Smooth muscle cell (in vitro differentiated cells): Measurements from ENCODE around the gene CDS1. TPM values are rescaled to one million over a fixed set of nuclear protein-coding genes. Genes with fewer than 3 reads are reported as not detected.

Experiments
- DNase-seq: peaks from one replicate; lab custom pipeline; 2025; ENCODE audit not compliant: unreplicated experiment; lab: John Stamatoyannopoulos, UW
- H2AFZ ChIP-seq: fragments of 200-600 bp; sonication (generic); 2 replicates; pipeline ENCODE4 v1.6.0; 2016; ENCODE audit warnings: antibody characterized with exemption, low read depth, mild to moderate bottlenecking
- H3F3A ChIP-seq: fragments of 200-600 bp; sonication (generic); 2 replicates; pipeline ENCODE4 v1.6.0; 2017; ENCODE audit warnings: antibody characterized with exemption, low read depth
- H3K27ac ChIP-seq: fragments of 200-600 bp; sonication (generic); 2 replicates; pipeline ENCODE4 v1.5.1; 2016; ENCODE audit warnings: low read depth, mild to moderate bottlenecking
- H3K27me3 ChIP-seq: fragments of 200-600 bp; sonication (generic); 2 replicates; pipeline ENCODE4 v1.6.1; 2016; ENCODE audit warnings: low read depth, mild to moderate bottlenecking
- H3K36me3 ChIP-seq: fragments of 200-600 bp; sonication (generic); 2 replicates; pipeline ENCODE4 v1.5.1; 2016; ENCODE audit warnings: low read depth
- H3K4me1 ChIP-seq: fragments of 200-600 bp; sonication (generic); 2 replicates; pipeline ENCODE4 v1.5.1; 2016; ENCODE audit warnings: low read depth
- H3K4me2 ChIP-seq: fragments of 200-600 bp; sonication (generic); 2 replicates; pipeline ENCODE4 v1.6.0; 2016; ENCODE audit warnings: mild to moderate bottlenecking
- H3K4me3 ChIP-seq: fragments of 200-600 bp; sonication (generic); 2 replicates; pipeline ENCODE4 v1.5.1; 2016; ENCODE audit warnings: mild to moderate bottlenecking
- H3K79me2 ChIP-seq: fragments of 200-600 bp; sonication (generic); 2 replicates; pipeline ENCODE4 v1.6.0; 2016; ENCODE audit warnings: low read depth, mild to moderate bottlenecking
- H3K9ac ChIP-seq: fragments of 200-600 bp; sonication (generic); 2 replicates; pipeline ENCODE4 v1.6.0; 2016; ENCODE audit warnings: low read depth
- H3K9me3 ChIP-seq: fragments of 200-600 bp; sonication (generic); replicated peaks from 2 replicates; pipeline ENCODE4 v1.5.1; 2016; ENCODE audit warnings: low read depth
- H4K20me1 ChIP-seq: fragments of 200-600 bp; sonication (generic); 2 replicates; pipeline ENCODE4 v1.6.0; 2016; ENCODE audit warnings: low read depth
- WGBS: methylation state at CpG from one replicate; pipeline ENCODE4 v1.1.7; 2016; ENCODE audit warnings: low lambda C conversion rate; 5-methylcytosine and 5-hydroxymethylcytosine counted together
- polyA plus RNA-seq: library from polyadenylated mRNA; unstranded; fragments of >200 nt; fragmentation: Nextera tagmentation; extraction: Ambion mirVana; gene quantifications from 2 replicates; pipeline ENCODE4 v1.2.1, GENCODE V29; 2016
- total RNA-seq: library from RNA; depleted of rRNA; stranded (reverse); fragments of >200 nt; gene quantifications from 2 replicates; pipeline ENCODE4 v1.2.3, GENCODE V29; 2014
- TF ChIP-seq, protein P1 (sequence below): fragments of 200-600 bp; sonication (generic); IDR thresholded peaks from 2 replicates; pipeline ENCODE4 v1.5.1; 2017; ENCODE audit warnings: borderline replicate concordance, mild to moderate bottlenecking, antibody characterized with exemption; ENCODE audit not compliant: insufficient read depth, poor library complexity, severe bottlenecking

The CDS1 gene
- total and polyA plus RNA-seq, 2 experiments from 2014 or later, result 2.1 to 15.2 TPM

DNA sequence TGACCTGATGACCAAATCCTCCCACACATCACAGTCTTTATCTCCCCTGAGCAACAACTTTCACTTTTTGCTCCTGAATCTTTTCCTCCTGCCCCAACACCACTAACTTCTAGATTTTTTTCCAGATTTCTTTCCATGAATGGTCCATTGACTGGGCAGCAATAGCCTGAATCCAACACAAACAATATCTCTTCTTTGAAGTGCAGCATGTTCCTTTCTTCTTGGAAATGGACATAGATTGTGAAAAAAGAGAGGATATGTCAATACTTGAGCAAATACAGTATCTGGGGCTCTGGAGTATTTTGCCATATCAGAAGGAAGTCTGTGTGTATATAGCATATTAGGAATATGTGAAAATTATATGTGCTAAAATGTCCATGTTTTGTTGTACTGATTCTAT lies 55.2 kb downstream of the CDS1 start:
- Histone ChIP-seq H3K36me3 (no peaks in the 10 kb centered on the region), H3K4me1 (no peaks in the 10 kb centered on the region), H4K20me1 (no peaks in the 10 kb centered on the region), H3K9me3 (no peaks in the 10 kb centered on the region), H3K79me2 (no peaks in the 10 kb centered on the region), H2AFZ (no peak overlapping the region), H3F3A (no peaks in the 10 kb centered on the region), H3K27me3 (no peaks in the 10 kb centered on the region), H3K4me2 (no peak overlapping the region), H3K27ac (no peak overlapping the region), H3K4me3 (no peak overlapping the region), H3K9ac (no peak overlapping the region)
- TF ChIP-seq, protein P1, sequence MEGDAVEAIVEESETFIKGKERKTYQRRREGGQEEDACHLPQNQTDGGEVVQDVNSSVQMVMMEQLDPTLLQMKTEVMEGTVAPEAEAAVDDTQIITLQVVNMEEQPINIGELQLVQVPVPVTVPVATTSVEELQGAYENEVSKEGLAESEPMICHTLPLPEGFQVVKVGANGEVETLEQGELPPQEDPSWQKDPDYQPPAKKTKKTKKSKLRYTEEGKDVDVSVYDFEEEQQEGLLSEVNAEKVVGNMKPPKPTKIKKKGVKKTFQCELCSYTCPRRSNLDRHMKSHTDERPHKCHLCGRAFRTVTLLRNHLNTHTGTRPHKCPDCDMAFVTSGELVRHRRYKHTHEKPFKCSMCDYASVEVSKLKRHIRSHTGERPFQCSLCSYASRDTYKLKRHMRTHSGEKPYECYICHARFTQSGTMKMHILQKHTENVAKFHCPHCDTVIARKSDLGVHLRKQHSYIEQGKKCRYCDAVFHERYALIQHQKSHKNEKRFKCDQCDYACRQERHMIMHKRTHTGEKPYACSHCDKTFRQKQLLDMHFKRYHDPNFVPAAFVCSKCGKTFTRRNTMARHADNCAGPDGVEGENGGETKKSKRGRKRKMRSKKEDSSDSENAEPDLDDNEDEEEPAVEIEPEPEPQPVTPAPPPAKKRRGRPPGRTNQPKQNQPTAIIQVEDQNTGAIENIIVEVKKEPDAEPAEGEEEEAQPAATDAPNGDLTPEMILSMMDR, result no peak
- DNase-seq, result no peak

DNA sequence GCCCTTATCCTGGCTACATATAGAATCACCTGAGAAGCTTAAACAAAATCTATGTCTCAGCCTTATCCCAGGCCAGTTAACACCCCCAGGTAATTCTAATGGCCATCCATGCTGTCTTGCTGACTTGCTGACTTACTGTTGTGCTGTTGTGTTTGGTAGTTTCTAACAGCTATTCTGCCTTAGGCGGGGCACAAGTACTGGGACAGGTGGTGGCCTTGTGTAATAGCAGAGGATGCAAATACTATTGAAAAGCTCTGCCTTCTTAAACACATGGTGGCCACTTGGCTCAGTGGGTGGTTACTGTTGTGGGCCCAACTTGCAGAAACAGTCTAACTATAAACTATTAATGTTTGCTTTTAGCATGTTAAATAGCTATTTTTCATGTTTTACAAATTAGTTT lies 56.2 kb downstream of the CDS1 start:
- Histone ChIP-seq H3K4me3 (no peak overlapping the region), H3F3A (no peaks in the 10 kb centered on the region), H3K4me1 (no peaks in the 10 kb centered on the region), H3K27me3 (no peaks in the 10 kb centered on the region), H3K9ac (no peak overlapping the region), H3K4me2 (no peak overlapping the region), H3K36me3 (no peaks in the 10 kb centered on the region), H3K27ac (no peak overlapping the region), H3K9me3 (no peaks in the 10 kb centered on the region), H4K20me1 (no peaks in the 10 kb centered on the region), H3K79me2 (no peaks in the 10 kb centered on the region), H2AFZ (no peak overlapping the region)
- 95% methylated on average over 1 of the region's 1 CpG for WGBS
- no peak for DNase-seq
- TF ChIP-seq, protein P1, result no peak

DNA sequence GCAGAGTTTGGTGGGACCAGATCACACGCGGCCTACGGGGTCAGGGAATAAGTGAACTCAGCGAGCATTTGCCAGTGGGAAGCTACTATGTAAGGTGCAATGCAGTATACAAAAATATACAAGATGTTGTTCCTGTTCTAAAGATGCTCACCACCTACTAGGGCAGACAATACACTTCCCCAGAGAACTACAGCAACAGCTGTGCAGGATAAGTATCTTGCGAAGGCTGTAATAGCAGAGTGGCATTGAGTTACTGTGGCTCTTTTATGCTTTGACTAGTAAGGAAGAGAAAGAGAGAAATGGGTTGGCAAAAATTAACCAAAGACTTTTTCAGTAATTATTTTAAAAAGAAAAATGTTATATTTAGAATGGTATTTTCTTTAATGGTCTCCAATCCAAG lies 61.2 kb downstream of the CDS1 start:
- Histone ChIP-seq H3K27ac (no peak overlapping the region), H3K4me2 (no peak overlapping the region), H2AFZ (no peak overlapping the region), H3K27me3 (no peaks in the 10 kb centered on the region), H3K9me3 (no peaks in the 10 kb centered on the region), H4K20me1 (no peaks in the 10 kb centered on the region), H3K9ac (no peak overlapping the region), H3F3A (no peaks in the 10 kb centered on the region), H3K4me3 (no peak overlapping the region), H3K79me2 (no peaks in the 10 kb centered on the region), H3K36me3 (no peaks in the 10 kb centered on the region), H3K4me1 (peaks cover 3% of the 10 kb centered on the region)
- 92% methylated on average over 5 of the region's 5 CpGs for WGBS
- DNase-seq, result no peak
- TF ChIP-seq, protein P1, result no peak

DNA sequence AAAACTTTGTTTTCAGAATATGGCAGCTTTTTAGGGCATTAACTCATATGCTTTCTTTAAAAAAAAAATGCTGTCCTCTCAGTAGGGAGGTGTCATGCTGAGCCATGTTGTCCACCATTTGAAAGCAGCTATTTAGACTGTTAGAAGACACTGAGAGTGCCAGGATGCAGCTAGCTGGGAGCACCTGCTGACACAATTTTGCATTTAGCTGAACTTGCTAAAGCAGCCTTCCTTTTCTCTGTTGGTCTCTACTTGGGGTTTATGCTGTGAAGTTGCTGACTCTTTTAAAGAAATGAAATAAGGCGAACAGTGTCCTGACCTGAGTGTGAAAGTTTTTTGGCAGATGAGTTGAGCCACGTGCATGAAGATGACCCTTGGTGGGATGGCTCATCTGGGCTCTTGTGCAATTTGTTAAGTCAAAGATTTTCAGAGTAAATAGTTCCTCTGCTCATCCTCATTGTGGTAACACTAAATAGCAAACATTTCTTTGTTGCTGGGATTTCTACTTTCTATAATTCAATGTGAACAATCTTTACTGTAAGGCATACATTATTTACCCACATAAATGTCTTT lies 64.5 kb downstream of the CDS1 start:
- H3K4me1 ChIP-seq, result peaks cover 3% of the 10 kb centered on the region
- no peaks in the 10 kb centered on the region for H3K79me2 ChIP-seq
- no peaks in the 10 kb centered on the region for H4K20me1 ChIP-seq
- H3K9ac ChIP-seq, result no peak overlapping the region
- no peak overlapping the region for H3K4me2 ChIP-seq
- no peaks in the 10 kb centered on the region for H3F3A ChIP-seq
- no peak overlapping the region for H3K27ac ChIP-seq
- no peaks in the 10 kb centered on the region for H3K9me3 ChIP-seq
- no peak overlapping the region for H3K4me3 ChIP-seq
- TF ChIP-seq, protein P1, result no peak
- H3K27me3 ChIP-seq, result no peaks in the 10 kb centered on the region
- WGBS, result 66% methylated on average over 2 of the region's 2 CpGs
- H2AFZ ChIP-seq, result no peak overlapping the region
- DNase-seq, result no peak
- no peaks in the 10 kb centered on the region for H3K36me3 ChIP-seq
